Prostate gland (tissue), 2 donors: ENCODE results near the gene POLQ.

ENCODE experiments used
- CTCF ChIP-seq, 4 experiments: fragments of 200-600 bp in 2 of 4; fragments of 450-650 bp in 2 of 4; sonication (generic) in 2 of 4; IDR thresholded peaks; 1 replicate in 3 of 4; 2 replicates in 1 of 4; pipeline ENCODE4 v1.5.1; 2016 to 2019; ENCODE audit warnings: antibody characterized with exemption in 4 of 4, mild to moderate bottlenecking in 2 of 4, moderate library complexity in 2 of 4
- POLR2A ChIP-seq: fragments of 450-650 bp; IDR thresholded peaks from one replicate; pipeline ENCODE4 v1.6.1; 2016; ENCODE audit warnings: antibody characterized with exemption, mild to moderate bottlenecking
- POLR2AphosphoS5 ChIP-seq: sonication (generic); formaldehyde crosslinking; IDR thresholded peaks from one replicate; pipeline ENCODE4 v1.6.1; 2017; ENCODE audit warnings: antibody characterized with exemption

- TF ChIP-seq CTCF (IDR thresholded peaks at IDR 0.05) (no peak), POLR2A (no peak), POLR2AphosphoS5 (no peak)
Measured at GRCh38 chr3:121545049-121545573, 677 bp downstream of the POLQ start.
